A549 (cell line): ENCODE results near the gene PRTG. TPM values are rescaled to one million over a fixed set of nuclear protein-coding genes. Genes with fewer than 3 reads are reported as not detected.

ENCODE experiments used
- ATAC-seq, 2 experiments: fragments of 200-7000 bp in 1 of 2; fragments of >200 bp in 1 of 2; cut with Nextera tagmentation in 1 of 2; cut with Tn5 transposase in 1 of 2; 3 replicates each; pipeline versions ENCODE4 v1.8.0 to v1.9.1; 2018 to 2020; ENCODE audit warnings: mild to moderate bottlenecking in 1 of 2, moderate library complexity in 1 of 2
- CTCF ChIA-PET: fragments of 300-600 bp; sonication (Branson Sonifier 250); formaldehyde crosslinking; extraction: SDS; loops from one replicate; lab custom pipeline; 2021; ENCODE audit warnings: antibody characterized with exemption, inconsistent platforms; lab: Yijun Ruan, JAX
- POLR2A ChIA-PET: fragments of 350-600 bp; formaldehyde crosslinking; extraction: SDS; loops from one replicate; lab custom pipeline; 2021; ENCODE audit warnings: antibody characterized with exemption, inconsistent platforms; lab: Yijun Ruan, JAX
- DNase-seq, 2 experiments: peaks; one replicate each; pipeline versions ENCODE4 v3.0.0 to v3.0.0-alpha.2; 2011 to 2016; ENCODE audit warnings: low read depth in 1 of 2, low spot score in 1 of 2
- FAIRE-seq: peaks from 2 replicates; lab custom pipeline; 2011; peaks lifted over from hg19 to GRCh38; lab: Jason Lieb, UNC
- H3K27ac ChIP-seq, 2 experiments: fragments of >200 bp; sonication (Bioruptor Twin); formaldehyde crosslinking; 3 replicates each; pipeline ENCODE4 v1.5.1; 2016 to 2017
- H3K4me1 ChIP-seq: fragments of >200 bp; sonication (Bioruptor Twin); formaldehyde crosslinking; 3 replicates; pipeline ENCODE4 v1.6.1; 2016
- H3K4me2 ChIP-seq: fragments of >200 bp; sonication (Bioruptor Twin); formaldehyde crosslinking; 3 replicates; pipeline ENCODE4 v1.6.1; 2016
- H3K4me3 ChIP-seq: fragments of >200 bp; sonication (Bioruptor Twin); formaldehyde crosslinking; 3 replicates; pipeline ENCODE4 v1.5.1; 2016
- H3K9me3 ChIP-seq: fragments of >200 bp; sonication (Bioruptor Twin); formaldehyde crosslinking; 3 replicates; pipeline ENCODE4 v1.6.1; 2016
- CBX2 ChIP-seq: fragments of 200-600 bp; sonication (generic); IDR thresholded peaks from 2 replicates; pipeline ENCODE4 v1.6.1; 2016; ENCODE audit warnings: low read depth, mild to moderate bottlenecking, borderline replicate concordance
- CHD2 ChIP-seq: fragments of 150-350 bp; IDR thresholded peaks from 2 replicates; pipeline ENCODE4 v1.6.1; 2014; ENCODE audit warnings: low read length; ENCODE audit not compliant: partially characterized antibody
- CHD4 ChIP-seq: fragments of 200-600 bp; sonication (generic); IDR thresholded peaks from 2 replicates; pipeline ENCODE4 v1.6.1; 2016; ENCODE audit warnings: antibody characterized with exemption, mild to moderate bottlenecking, borderline replicate concordance
- FOXS1 ChIP-seq: fragments of 250-450 bp; sonication (Bioruptor Pico); IDR thresholded peaks from 2 replicates; pipeline ENCODE4 v1.5.0; 2020; ENCODE audit warnings: mild to moderate bottlenecking, moderate library complexity
- GATA3 ChIP-seq: IDR thresholded peaks from 2 replicates; pipeline ENCODE4 v1.6.1; 2012; ENCODE audit warnings: borderline replicate concordance
- HOXA7 ChIP-seq: fragments of 250-450 bp; sonication (Bioruptor Pico); IDR thresholded peaks from 2 replicates; pipeline ENCODE4 v1.5.0; 2020; ENCODE audit warnings: mild to moderate bottlenecking, moderate library complexity
- HOXB13 ChIP-seq: fragments of 250-450 bp; sonication (Bioruptor Pico); IDR thresholded peaks from 2 replicates; pipeline ENCODE4 v1.5.0; 2020; ENCODE audit warnings: low read depth, mild to moderate bottlenecking, moderate library complexity
- JUN ChIP-seq, 2 experiments: fragments of >200 bp; sonication (Bioruptor Twin); formaldehyde crosslinking; IDR thresholded peaks; 2 replicates in 1 of 2; 3 replicates in 1 of 2; pipeline ENCODE4 v1.6.1; 2016 to 2017
- MAX ChIP-seq: IDR thresholded peaks from 2 replicates; pipeline ENCODE4 v1.6.1; 2012
- PHF8 ChIP-seq: fragments of 200-600 bp; sonication (generic); IDR thresholded peaks from 2 replicates; pipeline ENCODE4 v1.6.1; 2016; ENCODE audit warnings: low read depth, mild to moderate bottlenecking, antibody characterized with exemption, moderate library complexity, borderline replicate concordance
- POLR2A ChIP-seq: IDR thresholded peaks from 2 replicates; pipeline ENCODE4 v1.6.1; 2012; ENCODE audit warnings: mild to moderate bottlenecking, low read length
- RAD21 ChIP-seq, 2 experiments: fragments of >200 bp in 1 of 2; sonication (Bioruptor Twin) in 1 of 2; formaldehyde crosslinking in 1 of 2; IDR thresholded peaks in 1 of 2; conservative IDR thresholded peaks in 1 of 2; 2 replicates in 1 of 2; 3 replicates in 1 of 2; pipeline ENCODE4 v1.6.1; 2012 to 2018; ENCODE audit warnings: inconsistent platforms in 1 of 2
- RCOR1 ChIP-seq: fragments of 150-350 bp; IDR thresholded peaks from 2 replicates; pipeline ENCODE4 v1.6.1; 2014; ENCODE audit warnings: antibody characterized with exemption, low read length, low read depth
- RFX5 ChIP-seq: fragments of 450-650 bp; IDR thresholded peaks from 2 replicates; pipeline ENCODE4 v1.7.1; 2014; ENCODE audit warnings: antibody characterized with exemption, mild to moderate bottlenecking, moderate library complexity
- SREBF2 ChIP-seq: fragments of 450-650 bp; IDR thresholded peaks from 2 replicates; pipeline ENCODE4 v1.6.1; 2014; ENCODE audit warnings: mild to moderate bottlenecking, moderate library complexity
- TP53 ChIP-seq: fragments of 250-450 bp; sonication (Bioruptor Pico); IDR thresholded peaks from 2 replicates; pipeline ENCODE4 v1.5.0; 2021; ENCODE audit warnings: mild to moderate bottlenecking, moderate library complexity
- USF2 ChIP-seq: fragments of 450-650 bp; IDR thresholded peaks from 2 replicates; pipeline ENCODE4 v1.6.1; 2014; ENCODE audit warnings: antibody characterized with exemption
- ZSCAN20 ChIP-seq: fragments of 250-450 bp; sonication (Bioruptor Pico); IDR thresholded peaks from 2 replicates; pipeline ENCODE4 v1.8.0; 2022; ENCODE audit warnings: mild to moderate bottlenecking, moderate library complexity
- WGBS: methylation state at CpG from one replicate; pipeline ENCODE4 v1.1.6; 2017; ENCODE audit errors: missing lambda C conversion rate; 5-methylcytosine and 5-hydroxymethylcytosine counted together
- polyA plus RNA-seq, 4 experiments: library from polyadenylated mRNA; depleted of rRNA in 3 of 4; stranded (reverse); fragments of >200 nt; fragmentation: RNase III in 1 of 4; extraction: RNeasy Plus Mini Kit Qiagen cat#74134 plus additional on column Dnase treatment in 1 of 4; gene quantifications; 2 replicates in 3 of 4; 3 replicates in 1 of 4; pipeline ENCODE4 v1.2.3, GENCODE V29; 2011 to 2017
- TF ChIP-seq, protein P1 (sequence below): fragments of 150-350 bp; IDR thresholded peaks from 2 replicates; pipeline ENCODE4 v1.6.1; 2014; ENCODE audit warnings: low read depth, mild to moderate bottlenecking, low read length
- TF ChIP-seq, protein P2 (sequence below): fragments of >200 bp; sonication (Bioruptor Twin); formaldehyde crosslinking; IDR thresholded peaks from 3 replicates; pipeline ENCODE4 v1.6.1; 2016
- TF ChIP-seq, protein P3 (sequence below): IDR thresholded peaks from 2 replicates; pipeline ENCODE4 v1.6.1; 2012; ENCODE audit warnings: low read depth, borderline replicate concordance
- TF ChIP-seq, protein P4 (sequence below): IDR thresholded peaks from 2 replicates; pipeline ENCODE4 v1.6.1; 2012
- TF ChIP-seq, protein P5 (sequence below): fragments of 250-450 bp; sonication (Bioruptor Pico); IDR thresholded peaks from 2 replicates; pipeline ENCODE4 v1.5.0; 2020; ENCODE audit warnings: low read depth, mild to moderate bottlenecking, moderate library complexity

The PRTG gene
- polyA plus RNA-seq, 2 of the 4 experiments (the other 2 are of a cell fraction): 5.5 to 10.7 TPM

- TF ChIP-seq, protein P1, sequence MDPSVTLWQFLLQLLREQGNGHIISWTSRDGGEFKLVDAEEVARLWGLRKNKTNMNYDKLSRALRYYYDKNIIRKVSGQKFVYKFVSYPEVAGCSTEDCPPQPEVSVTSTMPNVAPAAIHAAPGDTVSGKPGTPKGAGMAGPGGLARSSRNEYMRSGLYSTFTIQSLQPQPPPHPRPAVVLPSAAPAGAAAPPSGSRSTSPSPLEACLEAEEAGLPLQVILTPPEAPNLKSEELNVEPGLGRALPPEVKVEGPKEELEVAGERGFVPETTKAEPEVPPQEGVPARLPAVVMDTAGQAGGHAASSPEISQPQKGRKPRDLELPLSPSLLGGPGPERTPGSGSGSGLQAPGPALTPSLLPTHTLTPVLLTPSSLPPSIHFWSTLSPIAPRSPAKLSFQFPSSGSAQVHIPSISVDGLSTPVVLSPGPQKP: no peak
- TF ChIP-seq ZSCAN20 (CRISPR knock-in tag) (no peak), POLR2A (peak; percentile 36), CHD2 (no peak), RFX5 (no peak), HOXA7 (CRISPR knock-in tag) (no peak), FOXS1 (no peak), PHF8 (peak; percentile 32; the same call in 1 of the 2 replicates), TP53 (CRISPR knock-in tag) (peak; percentile 73; the same call in 1 of the 2 replicates), CBX2 (no peak), GATA3 (no peak), JUN (IDR thresholded peaks at IDR 0.05) (peak; percentile 49 to 65; a peak in 4 of 5 replicates), RAD21 (conservative IDR thresholded peaks at IDR 0.05 in 1 of 2, IDR thresholded peaks at IDR 0.05 in 1 of 2) (no peak)
- TF ChIP-seq, protein P2, sequence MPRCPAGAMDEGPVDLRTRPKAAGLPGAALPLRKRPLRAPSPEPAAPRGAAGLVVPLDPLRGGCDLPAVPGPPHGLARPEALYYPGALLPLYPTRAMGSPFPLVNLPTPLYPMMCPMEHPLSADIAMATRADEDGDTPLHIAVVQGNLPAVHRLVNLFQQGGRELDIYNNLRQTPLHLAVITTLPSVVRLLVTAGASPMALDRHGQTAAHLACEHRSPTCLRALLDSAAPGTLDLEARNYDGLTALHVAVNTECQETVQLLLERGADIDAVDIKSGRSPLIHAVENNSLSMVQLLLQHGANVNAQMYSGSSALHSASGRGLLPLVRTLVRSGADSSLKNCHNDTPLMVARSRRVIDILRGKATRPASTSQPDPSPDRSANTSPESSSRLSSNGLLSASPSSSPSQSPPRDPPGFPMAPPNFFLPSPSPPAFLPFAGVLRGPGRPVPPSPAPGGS: peak; percentile 60; the same call in 1 of the 3 replicates
- TF ChIP-seq, protein P3, sequence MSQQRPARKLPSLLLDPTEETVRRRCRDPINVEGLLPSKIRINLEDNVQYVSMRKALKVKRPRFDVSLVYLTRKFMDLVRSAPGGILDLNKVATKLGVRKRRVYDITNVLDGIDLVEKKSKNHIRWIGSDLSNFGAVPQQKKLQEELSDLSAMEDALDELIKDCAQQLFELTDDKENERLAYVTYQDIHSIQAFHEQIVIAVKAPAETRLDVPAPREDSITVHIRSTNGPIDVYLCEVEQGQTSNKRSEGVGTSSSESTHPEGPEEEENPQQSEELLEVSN: peak; percentile 81
- TF ChIP-seq, protein P4, sequence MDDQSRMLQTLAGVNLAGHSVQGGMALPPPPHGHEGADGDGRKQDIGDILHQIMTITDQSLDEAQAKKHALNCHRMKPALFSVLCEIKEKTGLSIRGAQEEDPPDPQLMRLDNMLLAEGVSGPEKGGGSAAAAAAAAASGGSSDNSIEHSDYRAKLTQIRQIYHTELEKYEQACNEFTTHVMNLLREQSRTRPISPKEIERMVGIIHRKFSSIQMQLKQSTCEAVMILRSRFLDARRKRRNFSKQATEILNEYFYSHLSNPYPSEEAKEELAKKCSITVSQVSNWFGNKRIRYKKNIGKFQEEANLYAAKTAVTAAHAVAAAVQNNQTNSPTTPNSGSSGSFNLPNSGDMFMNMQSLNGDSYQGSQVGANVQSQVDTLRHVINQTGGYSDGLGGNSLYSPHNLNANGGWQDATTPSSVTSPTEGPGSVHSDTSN: no peak
Observed at GRCh38 chr15:55588070-55588814, 154.7 kb downstream of the PRTG start, which contains the start of gene PYGO1 (continued).

DNA sequence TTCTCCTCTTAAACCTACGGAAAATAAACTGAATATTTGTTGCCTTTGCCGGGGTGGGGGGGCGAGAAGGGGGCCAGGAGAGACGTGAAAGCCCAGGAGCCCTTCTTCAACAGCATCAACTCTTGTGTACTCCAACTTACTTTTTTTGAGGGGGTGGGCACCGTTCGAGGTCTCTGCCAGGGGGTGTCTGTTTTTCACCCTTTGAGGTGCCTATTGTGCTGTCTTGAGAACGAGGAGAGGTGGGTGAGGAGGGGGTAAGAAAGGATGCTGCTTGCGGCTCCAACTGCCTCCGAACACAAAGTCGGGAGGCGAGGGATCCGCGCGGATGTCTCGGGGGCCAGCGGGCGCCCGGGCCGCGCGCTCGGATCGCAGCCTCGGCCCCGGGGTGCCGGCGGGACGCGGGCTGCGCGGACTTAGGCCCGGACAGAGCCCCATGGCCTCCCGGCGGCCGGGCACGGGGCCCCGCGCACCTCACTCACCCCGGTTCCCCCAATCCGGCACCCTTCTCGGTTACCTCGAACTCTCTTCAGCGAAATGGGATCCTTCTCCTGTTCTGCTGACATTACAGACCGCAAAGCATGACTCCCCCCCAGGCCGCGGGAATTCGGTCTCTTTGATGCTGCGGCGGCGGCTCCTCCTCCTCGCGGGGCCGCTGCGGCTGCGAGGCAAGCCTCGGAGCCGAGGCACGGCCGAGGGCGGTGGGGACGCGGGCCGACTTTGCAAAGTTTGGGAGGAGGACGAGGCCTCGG is 155.5 kb downstream of the PRTG start:
- 6% methylated on average over 35 of the region's 65 CpGs for WGBS
- FAIRE-seq: no peak
- POLR2A ChIA-PET: interaction anchor here (0.6 to 1.4 kb wide), 4 partner anchors 12 to 90 kb away, joined by 3 to 7 read pairs (median 4); no protein-coding TSS in a partner anchor
- Histone ChIP-seq H3K27ac (peak overlapping the region; percentile 94 to 98), H3K4me3 (peak overlapping the region; percentile 78), H3K4me2 (peak overlapping the region; percentile 84), H3K9me3 (no peaks in the 10 kb centered on the region), H3K4me1 (peaks cover 16% of the 10 kb centered on the region; the same call in 2 of the 3 replicates)
- peak; percentile 59 to 75 for DNase-seq
- CTCF ChIA-PET: interaction anchor here (0.6 to 1.9 kb wide), 10 partner anchors 12 to 791 kb away, joined by 3 to 6 read pairs (median 4); no protein-coding TSS in a partner anchor
- TF ChIP-seq USF2: no peak
- TF ChIP-seq FOXS1: no peak
- no peak for TF ChIP-seq SREBF2
- TF ChIP-seq MAX: peak; percentile 78
- no peak for TF ChIP-seq RCOR1
- TF ChIP-seq CHD4: no peak
- TF ChIP-seq HOXB13: no peak
- TF ChIP-seq, protein P5, sequence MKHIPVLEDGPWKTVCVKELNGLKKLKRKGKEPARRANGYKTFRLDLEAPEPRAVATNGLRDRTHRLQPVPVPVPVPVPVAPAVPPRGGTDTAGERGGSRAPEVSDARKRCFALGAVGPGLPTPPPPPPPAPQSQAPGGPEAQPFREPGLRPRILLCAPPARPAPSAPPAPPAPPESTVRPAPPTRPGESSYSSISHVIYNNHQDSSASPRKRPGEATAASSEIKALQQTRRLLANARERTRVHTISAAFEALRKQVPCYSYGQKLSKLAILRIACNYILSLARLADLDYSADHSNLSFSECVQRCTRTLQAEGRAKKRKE (CRISPR knock-in tag): no peak
- TF ChIP-seq, protein P4: no peak
- TF ChIP-seq, protein P3: peak; percentile 84
- TF ChIP-seq CBX2: no peak
- TF ChIP-seq RFX5: no peak
- TF ChIP-seq JUN (IDR thresholded peaks at IDR 0.05): no peak
- peak; percentile 69 to 70 for ATAC-seq
